Inferior parietal cortex (tissue), 1 donor: ENCODE measurements around the gene FAF1.

Source experiments
- DNase-seq: peaks from one replicate; pipeline ENCODE4 v3.0.0-alpha.2; 2016; ENCODE audit errors: extremely low spot score

The FAF1 gene

DNA sequence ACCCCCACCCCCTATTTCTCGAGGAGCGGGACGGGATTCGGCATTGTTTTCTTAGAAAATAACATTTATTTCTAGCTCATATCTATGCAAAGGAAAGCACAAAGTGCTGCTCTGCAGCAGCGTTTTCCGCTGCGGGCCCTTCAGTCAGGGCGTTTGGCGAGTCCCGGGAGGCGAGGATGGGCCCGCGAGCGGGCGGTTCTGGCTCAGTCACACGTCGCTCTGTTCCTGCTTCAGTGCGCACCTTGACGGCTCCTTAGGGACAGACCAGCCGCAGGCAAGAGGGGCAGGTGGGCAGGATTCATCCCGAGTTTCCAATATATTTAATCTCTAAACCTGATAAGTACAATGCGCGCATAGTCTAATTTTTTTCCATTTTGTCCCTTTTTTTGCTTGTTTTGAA is 542.6 kb downstream of the FAF1 start:
- no peak for DNase-seq

GRCh38 chr1:50416553-50417453 is 543.3 kb downstream of the FAF1 start:
- no peak for DNase-seq

DNA sequence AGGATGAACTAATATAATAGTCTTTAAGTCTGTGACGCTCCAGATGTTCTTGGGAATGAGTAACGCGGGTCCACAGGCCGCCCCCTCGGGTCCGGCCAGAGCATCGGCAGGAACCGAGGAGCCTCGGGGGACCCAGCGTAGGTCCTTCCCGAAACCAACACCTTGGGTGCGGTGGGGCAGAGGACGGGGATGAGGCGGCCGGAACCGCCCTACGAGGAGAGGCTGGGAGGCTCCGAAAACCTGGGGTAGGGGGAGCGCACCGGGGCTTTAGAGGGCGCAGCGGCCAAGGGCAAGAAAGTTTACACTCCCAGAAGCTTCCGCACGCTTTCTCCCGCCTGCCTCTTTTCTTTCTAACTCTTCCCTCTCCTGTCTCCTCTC is 543.9 kb downstream of the FAF1 start:
- DNase-seq: no peak

DNA sequence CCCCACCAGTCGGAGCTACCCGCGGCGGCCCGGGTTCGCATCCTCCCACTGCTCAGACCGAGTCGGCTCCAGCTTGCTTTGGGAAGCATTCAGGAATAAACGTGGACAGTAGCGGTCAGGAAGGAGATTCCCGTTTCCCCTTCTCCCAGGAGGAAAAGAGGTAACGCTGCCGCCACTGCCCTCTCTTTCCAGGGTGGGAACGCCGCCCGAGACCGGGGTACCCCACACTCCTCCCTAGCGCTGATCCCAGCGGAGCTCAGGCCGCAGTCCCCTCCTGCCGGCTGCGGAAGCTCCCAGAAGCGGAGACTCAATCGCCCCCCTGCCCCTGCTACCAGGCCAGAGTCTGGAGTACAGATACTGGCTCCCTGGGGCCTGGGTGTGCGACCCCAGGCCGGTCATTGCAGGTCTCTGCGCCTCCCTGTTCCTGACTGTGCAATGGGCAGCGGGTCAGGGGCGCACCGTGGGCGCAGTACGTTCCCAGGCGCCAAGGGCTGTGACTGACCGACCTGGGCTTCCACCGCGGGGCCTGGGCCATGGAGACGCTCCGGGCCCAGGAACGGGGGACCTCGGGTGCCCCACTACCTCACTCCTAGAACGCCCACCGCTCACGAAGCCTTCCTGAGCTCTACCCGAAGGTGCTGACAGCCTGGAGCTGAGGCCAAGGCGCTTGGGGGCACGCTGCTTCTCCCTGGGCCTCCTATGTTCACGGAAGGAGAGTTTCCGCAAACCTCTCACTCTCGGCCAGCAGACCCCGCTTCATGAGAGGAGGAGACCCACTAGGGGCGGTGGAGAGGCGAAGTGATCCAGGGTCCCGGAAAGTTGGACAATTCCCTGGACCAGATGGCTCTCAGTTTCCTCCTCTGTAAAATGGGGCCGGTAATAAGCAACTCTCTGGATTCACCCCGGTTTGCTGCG is 544.6 kb downstream of the FAF1 start:
- DNase-seq: no peak

DNA sequence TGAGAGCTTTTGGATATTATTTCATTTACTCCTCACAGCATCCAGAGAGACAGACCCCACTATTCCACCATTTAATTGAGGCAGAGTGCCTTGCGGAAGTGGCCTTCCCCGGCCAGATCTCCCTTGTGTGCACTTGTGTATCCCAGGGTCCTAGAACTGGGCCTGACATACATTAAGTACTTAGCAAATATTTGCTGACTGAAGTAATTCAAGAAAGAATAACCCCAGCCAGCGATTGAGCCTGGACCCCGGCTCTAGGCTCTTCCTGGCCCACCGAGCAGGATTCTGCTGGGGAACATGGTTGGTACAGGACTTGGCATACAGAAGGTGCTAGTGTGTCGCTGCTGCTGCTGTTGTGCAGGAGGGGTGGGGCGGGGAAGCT is 545.2 kb downstream of the FAF1 start:
- no peak for DNase-seq

- no peak for DNase-seq
These were observed 547.1 kb downstream of the FAF1 start for GRCh38 chr1:50412813-50413476.

- DNase-seq: no peak
These were observed 554.3 kb downstream of the FAF1 start for GRCh38 chr1:50405814-50406213.

- DNase-seq: no peak
These were observed 566.4 kb downstream of the FAF1 start for GRCh38 chr1:50393522-50394120.
